ENCODE results near the gene SPG7.

GRCh38 chr16:89547860-89548259, 39.7 kb downstream of the SPG7 start:
- no peak for TF ChIP-seq SP1 (CRISPR knock-in tag; conservative IDR thresholded peaks at IDR 0.05)
- no peak for TF ChIP-seq MLX (CRISPR knock-in tag; IDR thresholded peaks at IDR 0.05)

Measured in WTC11 (cell line).